Panc1 (cell line): Measurements from ENCODE around the gene CACNG7. TPM values are rescaled to one million over a fixed set of nuclear protein-coding genes. Genes with fewer than 3 reads are reported as not detected.

Experiments used
- ATAC-seq: fragments of 200-7000 bp; cut with Tn5 transposase; 2 replicates; pipeline ENCODE4 v1.9.1; 2020; ENCODE audit warnings: mild to moderate bottlenecking, moderate library complexity
- BruUV-seq: library from RNA; stranded (reverse); fragments of 400-500 nt; replicated peaks from 2 replicates; lab custom pipeline; 2021; lab: Mats Ljungman, UMichigan
- CTCF ChIA-PET: fragments of 300-600 bp; sonication (Branson Sonifier 250); formaldehyde crosslinking; loops from one replicate; lab custom pipeline; 2022; ENCODE audit warnings: antibody characterized with exemption; lab: Charles Lee
- POLR2A ChIA-PET: fragments of 300-600 bp; sonication (Branson Sonifier 250); formaldehyde crosslinking; loops from one replicate; lab custom pipeline; 2022; ENCODE audit warnings: antibody characterized with exemption; lab: Charles Lee
- DNase-seq: peaks from one replicate; pipeline ENCODE4 v3.0.0-alpha.2; 2010; ENCODE audit warnings: low read depth, low spot score
- H3K27ac ChIP-seq: 2 replicates; pipeline ENCODE4 v1.5.1; 2011; ENCODE audit warnings: mild to moderate bottlenecking, low read length, inconsistent platforms
- H3K27me3 ChIP-seq: fragments of 200-500 bp; sonication (Bioruptor generic); 2 replicates; pipeline ENCODE4 v1.6.0; 2014; ENCODE audit warnings: low read length, inconsistent platforms; ENCODE audit not compliant: control insufficient read depth, insufficient read depth
- H3K36me3 ChIP-seq: fragments of 200-500 bp; sonication (Bioruptor generic); 2 replicates; pipeline ENCODE4 v1.5.1; 2014; ENCODE audit warnings: inconsistent platforms, mild to moderate bottlenecking, low read length, moderate library complexity; ENCODE audit not compliant: control insufficient read depth, insufficient read depth
- H3K4me1 ChIP-seq: 2 replicates; pipeline ENCODE4 v1.5.1; 2011; ENCODE audit warnings: inconsistent platforms, mild to moderate bottlenecking, low read length, moderate library complexity; ENCODE audit not compliant: control insufficient read depth, insufficient read depth
- H3K4me3 ChIP-seq, 2 experiments: 2 replicates each; pipeline ENCODE4 v1.5.1; 2011 to 2012; ENCODE audit warnings: low read depth in 2 of 2, low read length in 2 of 2, mild to moderate bottlenecking in 2 of 2, inconsistent platforms in 1 of 2, moderate library complexity in 1 of 2
- H3K9me3 ChIP-seq: fragments of 200-500 bp; sonication (Bioruptor generic); 2 replicates; pipeline ENCODE4 v1.5.1; 2014; ENCODE audit warnings: low read depth, mild to moderate bottlenecking, inconsistent platforms, low read length, moderate library complexity; ENCODE audit not compliant: control insufficient read depth, insufficient read depth
- POLR2AphosphoS5 ChIP-seq: IDR thresholded peaks from 2 replicates; pipeline ENCODE4 v1.6.1; 2012; ENCODE audit warnings: mild to moderate bottlenecking, low read depth, low read length, moderate library complexity
- SIN3A ChIP-seq: IDR thresholded peaks from 2 replicates; pipeline ENCODE4 v1.6.1; 2012; ENCODE audit warnings: low read depth, mild to moderate bottlenecking, low read length, moderate library complexity, borderline replicate concordance; ENCODE audit not compliant: insufficient read depth
- TCF7L2 ChIP-seq: IDR thresholded peaks from 2 replicates; pipeline ENCODE4 v1.6.1; 2011; ENCODE audit warnings: mild to moderate bottlenecking, low read depth, low read length, inconsistent platforms
- in situ Hi-C: cut with HindIII; loops from 2 replicates; pipeline ENCODE4 v1.10.0; 2016; ENCODE audit warnings: low sequenced_read_pairs, low pct_unique_long_range_greater_than_20kb
- intact Hi-C: fragments of 100-400 bp; cut with micrococcal nuclease; formaldehyde crosslinking; loops from one replicate; pipeline ENCODE4 v1.10.0; 2022; ENCODE audit not compliant: unreplicated experiment
- total RNA-seq: library from RNA; stranded (reverse); gene quantifications from one replicate; pipeline ENCODE4 v1.2.1, GENCODE V29; 2021; ENCODE audit not compliant: unreplicated experiment
- TF ChIP-seq, protein P1 (sequence below): fragments of 450-650 bp; IDR thresholded peaks from 2 replicates; pipeline ENCODE4 v1.5.1; 2017; ENCODE audit warnings: mild to moderate bottlenecking
- TF ChIP-seq, protein P2 (sequence below), 2 experiments: IDR thresholded peaks; 2 replicates each; pipeline ENCODE4 v1.6.1; 2011 to 2012; ENCODE audit warnings: low read depth in 2 of 2, control low read depth in 1 of 2, low read length in 1 of 2, mild to moderate bottlenecking in 1 of 2, moderate library complexity in 1 of 2; ENCODE audit not compliant: insufficient read depth in 1 of 2

CACNG7 gene
- total RNA-seq, 1 experiment from 2014 or later, result 7.7 TPM

DNA sequence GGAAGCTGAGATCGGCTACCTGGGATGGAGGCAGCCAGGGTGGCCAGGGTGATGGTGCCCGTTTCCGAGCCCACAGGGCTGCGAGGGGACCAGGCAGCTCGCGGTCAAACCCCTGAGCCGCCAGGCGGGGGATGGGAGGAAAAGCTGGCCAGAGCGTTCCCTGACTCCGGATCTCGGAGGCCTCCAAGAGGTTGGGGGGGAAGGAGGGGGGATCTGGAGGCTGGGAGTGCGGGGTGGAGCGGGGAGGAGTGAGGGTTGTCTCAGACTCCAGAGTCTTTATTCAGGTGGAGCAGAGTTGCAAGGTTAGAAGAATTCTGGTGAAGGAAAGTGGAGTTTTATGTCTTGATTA lies 1.1 kb downstream of the CACNG7 start:
- intact Hi-C loops (no loop called here), in situ Hi-C loops (loop anchor here (25.0 kb wide), 1 partner anchor 127 kb away; no protein-coding TSS in a partner anchor)
- H3K4me3 ChIP-seq, result peak overlapping the region; percentile 39 to 56; a peak in 3 of 4 replicates
- BruUV-seq, result no TSS peak
- no peaks in the 10 kb centered on the region for H3K9me3 ChIP-seq
- no peaks in the 10 kb centered on the region for H3K27me3 ChIP-seq
- no peak overlapping the region for H3K27ac ChIP-seq
- CTCF ChIA-PET, result no interaction called here
- H3K36me3 ChIP-seq, result no peaks in the 10 kb centered on the region
- DNase-seq (no peak), ATAC-seq (no peak)
- TF ChIP-seq, protein P1, sequence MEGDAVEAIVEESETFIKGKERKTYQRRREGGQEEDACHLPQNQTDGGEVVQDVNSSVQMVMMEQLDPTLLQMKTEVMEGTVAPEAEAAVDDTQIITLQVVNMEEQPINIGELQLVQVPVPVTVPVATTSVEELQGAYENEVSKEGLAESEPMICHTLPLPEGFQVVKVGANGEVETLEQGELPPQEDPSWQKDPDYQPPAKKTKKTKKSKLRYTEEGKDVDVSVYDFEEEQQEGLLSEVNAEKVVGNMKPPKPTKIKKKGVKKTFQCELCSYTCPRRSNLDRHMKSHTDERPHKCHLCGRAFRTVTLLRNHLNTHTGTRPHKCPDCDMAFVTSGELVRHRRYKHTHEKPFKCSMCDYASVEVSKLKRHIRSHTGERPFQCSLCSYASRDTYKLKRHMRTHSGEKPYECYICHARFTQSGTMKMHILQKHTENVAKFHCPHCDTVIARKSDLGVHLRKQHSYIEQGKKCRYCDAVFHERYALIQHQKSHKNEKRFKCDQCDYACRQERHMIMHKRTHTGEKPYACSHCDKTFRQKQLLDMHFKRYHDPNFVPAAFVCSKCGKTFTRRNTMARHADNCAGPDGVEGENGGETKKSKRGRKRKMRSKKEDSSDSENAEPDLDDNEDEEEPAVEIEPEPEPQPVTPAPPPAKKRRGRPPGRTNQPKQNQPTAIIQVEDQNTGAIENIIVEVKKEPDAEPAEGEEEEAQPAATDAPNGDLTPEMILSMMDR, result no peak
- TF ChIP-seq POLR2AphosphoS5 (no peak), TCF7L2 (no peak), SIN3A (no peak)
- TF ChIP-seq, protein P2, sequence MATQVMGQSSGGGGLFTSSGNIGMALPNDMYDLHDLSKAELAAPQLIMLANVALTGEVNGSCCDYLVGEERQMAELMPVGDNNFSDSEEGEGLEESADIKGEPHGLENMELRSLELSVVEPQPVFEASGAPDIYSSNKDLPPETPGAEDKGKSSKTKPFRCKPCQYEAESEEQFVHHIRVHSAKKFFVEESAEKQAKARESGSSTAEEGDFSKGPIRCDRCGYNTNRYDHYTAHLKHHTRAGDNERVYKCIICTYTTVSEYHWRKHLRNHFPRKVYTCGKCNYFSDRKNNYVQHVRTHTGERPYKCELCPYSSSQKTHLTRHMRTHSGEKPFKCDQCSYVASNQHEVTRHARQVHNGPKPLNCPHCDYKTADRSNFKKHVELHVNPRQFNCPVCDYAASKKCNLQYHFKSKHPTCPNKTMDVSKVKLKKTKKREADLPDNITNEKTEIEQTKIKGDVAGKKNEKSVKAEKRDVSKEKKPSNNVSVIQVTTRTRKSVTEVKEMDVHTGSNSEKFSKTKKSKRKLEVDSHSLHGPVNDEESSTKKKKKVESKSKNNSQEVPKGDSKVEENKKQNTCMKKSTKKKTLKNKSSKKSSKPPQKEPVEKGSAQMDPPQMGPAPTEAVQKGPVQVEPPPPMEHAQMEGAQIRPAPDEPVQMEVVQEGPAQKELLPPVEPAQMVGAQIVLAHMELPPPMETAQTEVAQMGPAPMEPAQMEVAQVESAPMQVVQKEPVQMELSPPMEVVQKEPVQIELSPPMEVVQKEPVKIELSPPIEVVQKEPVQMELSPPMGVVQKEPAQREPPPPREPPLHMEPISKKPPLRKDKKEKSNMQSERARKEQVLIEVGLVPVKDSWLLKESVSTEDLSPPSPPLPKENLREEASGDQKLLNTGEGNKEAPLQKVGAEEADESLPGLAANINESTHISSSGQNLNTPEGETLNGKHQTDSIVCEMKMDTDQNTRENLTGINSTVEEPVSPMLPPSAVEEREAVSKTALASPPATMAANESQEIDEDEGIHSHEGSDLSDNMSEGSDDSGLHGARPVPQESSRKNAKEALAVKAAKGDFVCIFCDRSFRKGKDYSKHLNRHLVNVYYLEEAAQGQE (IDR thresholded peaks at IDR 0.05; ENCODE audit: insufficient read depth in 1 of 2, low read depth in 2 of 2, low read length in 1 of 2), result no peak
- H3K4me1 ChIP-seq, result peaks cover 23% of the 10 kb centered on the region
- POLR2A ChIA-PET, result no interaction called here

DNA sequence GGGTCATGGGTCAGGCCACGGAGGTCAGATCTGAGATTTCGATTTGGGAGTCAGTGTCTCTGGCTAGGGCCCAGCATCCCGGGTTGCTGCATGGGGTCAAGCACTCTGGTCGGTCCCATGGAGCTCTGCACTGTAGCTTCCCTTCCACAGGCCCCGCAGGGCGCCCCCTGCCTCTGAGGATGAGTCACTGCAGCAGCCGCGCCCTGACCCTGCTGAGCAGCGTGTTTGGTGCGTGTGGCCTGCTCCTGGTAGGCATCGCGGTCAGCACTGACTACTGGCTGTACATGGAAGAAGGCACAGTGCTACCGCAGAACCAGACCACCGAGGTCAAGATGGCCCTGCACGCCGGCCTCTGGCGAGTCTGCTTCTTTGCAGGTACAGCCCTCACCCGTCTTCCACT lies 3.6 kb downstream of the CACNG7 start:
- ATAC-seq, result no peak

More for the DNA sequence above, 3.6 kb downstream of the CACNG7 start:
- Histone ChIP-seq H3K4me1 (peaks cover 10% of the 10 kb centered on the region), H3K36me3 (no peaks in the 10 kb centered on the region), H3K27me3 (no peaks in the 10 kb centered on the region), H3K9me3 (no peaks in the 10 kb centered on the region), H3K27ac (no peak overlapping the region), H3K4me3 (no peak overlapping the region)
- DNase-seq, result no peak
- CTCF ChIA-PET, result interaction anchor here (0.9 to 1.2 kb wide), 3 partner anchors 24 to 120 kb away, joined by 3 read pairs; no protein-coding TSS in a partner anchor
- intact Hi-C loops, result no loop called here
- in situ Hi-C loops, result loop anchor here (25.0 kb wide), 1 partner anchor 125 kb away; no protein-coding TSS in a partner anchor
- no TSS peak for BruUV-seq
- POLR2A ChIA-PET, result no interaction called here
- TF ChIP-seq SIN3A (no peak), TCF7L2 (no peak), POLR2AphosphoS5 (no peak)
- TF ChIP-seq, protein P1, result peak; percentile 84
- TF ChIP-seq, protein P2 (IDR thresholded peaks at IDR 0.05; ENCODE audit: insufficient read depth in 1 of 2, low read depth in 2 of 2, low read length in 1 of 2), result no peak
